Hepatocyte (in vitro differentiated cells): Measurements from ENCODE around the gene TM9SF4.

Experiments
- EZH2 ChIP-seq: fragments of 200-600 bp; sonication (generic); IDR thresholded peaks from 2 replicates; pipeline ENCODE4 v1.6.1; 2016; ENCODE audit warnings: antibody characterized with exemption, mild to moderate bottlenecking, borderline replicate concordance
- TF ChIP-seq, protein P1 (sequence below): fragments of 200-600 bp; sonication (generic); IDR thresholded peaks from 2 replicates; pipeline ENCODE4 v1.5.1; 2016; ENCODE audit warnings: antibody characterized with exemption, mild to moderate bottlenecking; ENCODE audit not compliant: poor library complexity

DNA sequence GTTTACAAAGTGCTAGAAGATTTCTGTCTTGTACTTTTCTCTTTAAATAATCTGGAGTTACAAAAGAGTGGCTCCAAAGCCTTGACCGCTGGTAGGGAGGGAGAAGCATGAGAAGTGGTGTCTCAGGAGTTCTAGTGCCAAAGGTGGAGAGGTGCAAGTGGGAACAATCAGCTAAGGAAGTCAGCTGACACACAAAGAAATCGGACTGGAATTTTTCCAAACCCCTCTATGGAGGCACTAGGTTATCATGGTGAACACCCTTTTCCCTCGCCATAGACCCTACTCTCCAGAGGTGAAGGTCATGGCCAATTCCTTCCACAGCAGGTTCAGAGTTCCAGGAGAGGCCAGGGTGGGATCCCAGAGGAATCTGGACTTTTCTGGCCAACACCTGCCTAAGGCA lies 83.2 kb downstream of the TM9SF4 start:
- TF ChIP-seq, protein P1, sequence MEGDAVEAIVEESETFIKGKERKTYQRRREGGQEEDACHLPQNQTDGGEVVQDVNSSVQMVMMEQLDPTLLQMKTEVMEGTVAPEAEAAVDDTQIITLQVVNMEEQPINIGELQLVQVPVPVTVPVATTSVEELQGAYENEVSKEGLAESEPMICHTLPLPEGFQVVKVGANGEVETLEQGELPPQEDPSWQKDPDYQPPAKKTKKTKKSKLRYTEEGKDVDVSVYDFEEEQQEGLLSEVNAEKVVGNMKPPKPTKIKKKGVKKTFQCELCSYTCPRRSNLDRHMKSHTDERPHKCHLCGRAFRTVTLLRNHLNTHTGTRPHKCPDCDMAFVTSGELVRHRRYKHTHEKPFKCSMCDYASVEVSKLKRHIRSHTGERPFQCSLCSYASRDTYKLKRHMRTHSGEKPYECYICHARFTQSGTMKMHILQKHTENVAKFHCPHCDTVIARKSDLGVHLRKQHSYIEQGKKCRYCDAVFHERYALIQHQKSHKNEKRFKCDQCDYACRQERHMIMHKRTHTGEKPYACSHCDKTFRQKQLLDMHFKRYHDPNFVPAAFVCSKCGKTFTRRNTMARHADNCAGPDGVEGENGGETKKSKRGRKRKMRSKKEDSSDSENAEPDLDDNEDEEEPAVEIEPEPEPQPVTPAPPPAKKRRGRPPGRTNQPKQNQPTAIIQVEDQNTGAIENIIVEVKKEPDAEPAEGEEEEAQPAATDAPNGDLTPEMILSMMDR, result no peak
- no peak for TF ChIP-seq EZH2
